Measurements from ENCODE around the gene MYCBP. TPM values are rescaled to one million over a fixed set of nuclear protein-coding genes. Genes with fewer than 3 reads are reported as not detected.

Gene MYCBP
- total and polyA plus RNA-seq, 4 experiments from 2014 or later: 13.4 to 77.8 (median 35.5) TPM

- no peak for DNase-seq
- H3K4me3 ChIP-seq (ENCODE audit: low read length in 2 of 2): no peak overlapping the region
- intact Hi-C loops (cut with micrococcal nuclease): no loop called here
- ChIA-PET CTCF (ENCODE audit: partially characterized antibody) (no interaction called here), POLR2A (ENCODE audit: partially characterized antibody) (no interaction called here)
- Mint-ChIP-seq H3K36me3 (peaks cover 0 to 4% of the 10 kb centered on the region in 2 donors), H3K27ac (no peak overlapping the region), H3K27me3 (no peaks in the 10 kb centered on the region), H3K4me3 (no peak overlapping the region), H3K9me3 (peaks cover 0 to 10% (median 5%) of the 10 kb centered on the region in 8 donors), H3K4me1 (peaks cover 0 to 1% (median 0%) of the 10 kb centered on the region in 4 donors)
- H3K9me3 ChIP-seq (ENCODE audit: control insufficient read depth in 1 of 2, low read length in 2 of 2): no peaks in the 10 kb centered on the region
- H3K27me3 ChIP-seq (ENCODE audit: insufficient read depth, low read length): no peaks in the 10 kb centered on the region
- H3K27ac ChIP-seq (ENCODE audit: low read depth, low read length): no peak overlapping the region
- no peaks in the 10 kb centered on the region for H3K36me3 ChIP-seq (ENCODE audit: insufficient read depth, low read length)
- no peaks in the 10 kb centered on the region for H3K4me1 ChIP-seq (ENCODE audit: insufficient read depth, low read length)
Measured at GRCh38 chr1:38908821-38909220, 35.7 kb upstream of the MYCBP start.

GRCh38 chr1:38905985-38906384, 32.8 kb upstream of the MYCBP start:
- Mint-ChIP-seq H3K36me3 (peaks cover 0 to 4% of the 10 kb centered on the region in 2 donors), H3K4me3 (no peak overlapping the region), H3K27ac (no peak overlapping the region), H3K4me1 (no peaks in the 10 kb centered on the region), H3K9me3 (peaks cover 0 to 10% (median 5%) of the 10 kb centered on the region in 8 donors), H3K27me3 (no peaks in the 10 kb centered on the region)
- no peak overlapping the region for H3K27ac ChIP-seq (ENCODE audit: low read depth, low read length)
- POLR2A ChIA-PET (ENCODE audit: partially characterized antibody): no interaction called here
- no peaks in the 10 kb centered on the region for H3K9me3 ChIP-seq (ENCODE audit: control insufficient read depth in 1 of 2, low read length in 2 of 2)
- H3K4me3 ChIP-seq (ENCODE audit: low read length in 2 of 2): no peak overlapping the region
- intact Hi-C loops (cut with micrococcal nuclease): no loop called here
- CTCF ChIA-PET (ENCODE audit: partially characterized antibody): no interaction called here
- no peaks in the 10 kb centered on the region for H3K36me3 ChIP-seq (ENCODE audit: insufficient read depth, low read length)
- no peaks in the 10 kb centered on the region for H3K27me3 ChIP-seq (ENCODE audit: insufficient read depth, low read length)
- no peak for DNase-seq
- no peaks in the 10 kb centered on the region for H3K4me1 ChIP-seq (ENCODE audit: insufficient read depth, low read length)

GRCh38 chr1:38899560-38899959, 26.4 kb upstream of the MYCBP start:
- Histone ChIP-seq H3K27me3 (ENCODE audit: insufficient read depth, low read length) (no peaks in the 10 kb centered on the region), H3K4me3 (ENCODE audit: low read length in 2 of 2) (no peak overlapping the region), H3K27ac (ENCODE audit: low read depth, low read length) (no peak overlapping the region), H3K4me1 (ENCODE audit: insufficient read depth, low read length) (no peaks in the 10 kb centered on the region), H3K9me3 (ENCODE audit: control insufficient read depth in 1 of 2, low read length in 2 of 2) (no peaks in the 10 kb centered on the region), H3K36me3 (ENCODE audit: insufficient read depth, low read length) (no peaks in the 10 kb centered on the region)
- no peak overlapping the region for H3K27ac Mint-ChIP-seq
- no peaks in the 10 kb centered on the region for H3K4me1 Mint-ChIP-seq
- H3K27me3 Mint-ChIP-seq: no peaks in the 10 kb centered on the region
- ChIA-PET POLR2A (ENCODE audit: partially characterized antibody) (no interaction called here), CTCF (ENCODE audit: partially characterized antibody) (no interaction called here)
- H3K9me3 Mint-ChIP-seq: no peaks in the 10 kb centered on the region
- DNase-seq: no peak
- no peaks in the 10 kb centered on the region for H3K36me3 Mint-ChIP-seq
- H3K4me3 Mint-ChIP-seq: no peak overlapping the region
- intact Hi-C loops (cut with micrococcal nuclease): no loop called here

- H3K27ac ChIP-seq (ENCODE audit: low read depth, low read length): no peak overlapping the region
- ChIA-PET CTCF (ENCODE audit: partially characterized antibody) (no interaction called here), POLR2A (ENCODE audit: partially characterized antibody) (no interaction called here)
- Mint-ChIP-seq H3K9me3 (no peaks in the 10 kb centered on the region), H3K27me3 (no peaks in the 10 kb centered on the region), H3K4me3 (no peak overlapping the region), H3K4me1 (no peaks in the 10 kb centered on the region), H3K27ac (no peak overlapping the region), H3K36me3 (no peaks in the 10 kb centered on the region)
- no peaks in the 10 kb centered on the region for H3K9me3 ChIP-seq (ENCODE audit: control insufficient read depth in 1 of 2, low read length in 2 of 2)
- H3K36me3 ChIP-seq (ENCODE audit: insufficient read depth, low read length): no peaks in the 10 kb centered on the region
- no peak overlapping the region for H3K4me3 ChIP-seq (ENCODE audit: low read length in 2 of 2)
- H3K27me3 ChIP-seq (ENCODE audit: insufficient read depth, low read length): no peaks in the 10 kb centered on the region
- intact Hi-C loops (cut with micrococcal nuclease): no loop called here
- no peaks in the 10 kb centered on the region for H3K4me1 ChIP-seq (ENCODE audit: insufficient read depth, low read length)
- DNase-seq: no peak
Measured at GRCh38 chr1:38898653-38899230, 25.6 kb upstream of the MYCBP start.

- H3K27me3 Mint-ChIP-seq: no peaks in the 10 kb centered on the region
- Histone ChIP-seq H3K9me3 (ENCODE audit: control insufficient read depth in 1 of 2, low read length in 2 of 2) (no peaks in the 10 kb centered on the region), H3K27me3 (ENCODE audit: insufficient read depth, low read length) (no peaks in the 10 kb centered on the region), H3K36me3 (ENCODE audit: insufficient read depth, low read length) (no peaks in the 10 kb centered on the region), H3K27ac (ENCODE audit: low read depth, low read length) (no peak overlapping the region), H3K4me3 (ENCODE audit: low read length in 2 of 2) (no peak overlapping the region), H3K4me1 (ENCODE audit: insufficient read depth, low read length) (no peaks in the 10 kb centered on the region)
- no peaks in the 10 kb centered on the region for H3K9me3 Mint-ChIP-seq
- ChIA-PET POLR2A (ENCODE audit: partially characterized antibody) (no interaction called here), CTCF (ENCODE audit: partially characterized antibody) (no interaction called here)
- no peaks in the 10 kb centered on the region for H3K4me1 Mint-ChIP-seq
- DNase-seq: no peak
- no peaks in the 10 kb centered on the region for H3K36me3 Mint-ChIP-seq
- H3K4me3 Mint-ChIP-seq: no peak overlapping the region
- H3K27ac Mint-ChIP-seq: no peak overlapping the region
- intact Hi-C loops (cut with micrococcal nuclease): no loop called here
Measured at GRCh38 chr1:38896169-38896568, 23.0 kb upstream of the MYCBP start.

- Mint-ChIP-seq H3K4me1 (no peaks in the 10 kb centered on the region), H3K27ac (no peak overlapping the region)
- POLR2A ChIA-PET (ENCODE audit: partially characterized antibody): no interaction called here
Measured at GRCh38 chr1:38892976-38893375, 19.8 kb upstream of the MYCBP start.

GRCh38 chr1:38891753-38892152, 18.6 kb upstream of the MYCBP start:
- Histone ChIP-seq H3K27ac (ENCODE audit: low read depth, low read length) (no peak overlapping the region), H3K27me3 (ENCODE audit: insufficient read depth, low read length) (no peaks in the 10 kb centered on the region), H3K9me3 (ENCODE audit: control insufficient read depth in 1 of 2, low read length in 2 of 2) (no peaks in the 10 kb centered on the region), H3K4me1 (ENCODE audit: insufficient read depth, low read length) (no peaks in the 10 kb centered on the region), H3K36me3 (ENCODE audit: insufficient read depth, low read length) (no peaks in the 10 kb centered on the region), H3K4me3 (ENCODE audit: low read length in 2 of 2) (no peak overlapping the region)
- H3K4me3 Mint-ChIP-seq: no peak overlapping the region
- no peaks in the 10 kb centered on the region for H3K4me1 Mint-ChIP-seq
- CTCF ChIA-PET (ENCODE audit: partially characterized antibody): interaction anchor here (1.4 to 2.7 kb wide), 2 partner anchors 194 to 199 kb away, joined by 3 to 16 read pairs; no protein-coding TSS in a partner anchor
- peak in 1 of 5 donors; percentile 13 for DNase-seq
- no peaks in the 10 kb centered on the region for H3K36me3 Mint-ChIP-seq
- H3K27me3 Mint-ChIP-seq: no peaks in the 10 kb centered on the region
- intact Hi-C loops (cut with micrococcal nuclease): no loop called here
- no peaks in the 10 kb centered on the region for H3K9me3 Mint-ChIP-seq
- no peak overlapping the region for H3K27ac Mint-ChIP-seq
- POLR2A ChIA-PET (ENCODE audit: partially characterized antibody): no interaction called here

More at GRCh38 chr1:38892976-38893375, 19.8 kb upstream of the MYCBP start:
- H3K4me3 ChIP-seq (ENCODE audit: low read length in 2 of 2): no peak overlapping the region
- H3K27me3 ChIP-seq (ENCODE audit: insufficient read depth, low read length): no peaks in the 10 kb centered on the region
- Mint-ChIP-seq H3K9me3 (no peaks in the 10 kb centered on the region), H3K4me3 (no peak overlapping the region), H3K27me3 (no peaks in the 10 kb centered on the region), H3K36me3 (no peaks in the 10 kb centered on the region)
- CTCF ChIA-PET (ENCODE audit: partially characterized antibody): interaction anchor here (0.8 to 2.7 kb wide), 3 partner anchors 37 to 198 kb away, joined by 3 to 16 read pairs (median 3); no protein-coding TSS in a partner anchor
- intact Hi-C loops (cut with micrococcal nuclease): no loop called here
- H3K27ac ChIP-seq (ENCODE audit: low read depth, low read length): no peak overlapping the region
- no peaks in the 10 kb centered on the region for H3K9me3 ChIP-seq (ENCODE audit: control insufficient read depth in 1 of 2, low read length in 2 of 2)
- no peaks in the 10 kb centered on the region for H3K4me1 ChIP-seq (ENCODE audit: insufficient read depth, low read length)
- DNase-seq: no peak
- H3K36me3 ChIP-seq (ENCODE audit: insufficient read depth, low read length): no peaks in the 10 kb centered on the region

GRCh38 chr1:38889589-38889988, 16.4 kb upstream of the MYCBP start:
- Mint-ChIP-seq H3K27ac (no peak overlapping the region), H3K4me1 (no peaks in the 10 kb centered on the region), H3K9me3 (no peaks in the 10 kb centered on the region), H3K36me3 (no peaks in the 10 kb centered on the region), H3K27me3 (no peaks in the 10 kb centered on the region), H3K4me3 (no peak overlapping the region)
- ChIA-PET CTCF (ENCODE audit: partially characterized antibody) (interaction anchor here (1.0 kb wide), 1 partner anchor 25 kb away, joined by 4 read pairs; no protein-coding TSS in a partner anchor), POLR2A (ENCODE audit: partially characterized antibody) (no interaction called here)
- intact Hi-C loops (cut with micrococcal nuclease): no loop called here
- H3K9me3 ChIP-seq (ENCODE audit: control insufficient read depth in 1 of 2, low read length in 2 of 2): no peaks in the 10 kb centered on the region
- DNase-seq: no peak
- no peaks in the 10 kb centered on the region for H3K4me1 ChIP-seq (ENCODE audit: insufficient read depth, low read length)
- H3K27me3 ChIP-seq (ENCODE audit: insufficient read depth, low read length): no peaks in the 10 kb centered on the region
- H3K27ac ChIP-seq (ENCODE audit: low read depth, low read length): no peak overlapping the region
- H3K36me3 ChIP-seq (ENCODE audit: insufficient read depth, low read length): no peaks in the 10 kb centered on the region
- no peak overlapping the region for H3K4me3 ChIP-seq (ENCODE audit: low read length in 2 of 2)

Measured in CD4-positive, alpha-beta memory T cell (primary cell).